Urinary bladder (tissue), 4 donors: ENCODE data around the gene TCFL5. TPM values are rescaled to one million over a fixed set of nuclear protein-coding genes. Genes with fewer than 3 reads are reported as not detected.

Experiments used
- DNase-seq: peaks from one replicate; pipeline ENCODE4 v3.0.0-alpha.2; 2015; ENCODE audit errors: extremely low spot score
- H3K27ac ChIP-seq: one replicate; pipeline ENCODE4 v1.5.1; 2013; ENCODE audit warnings: low read depth, mild to moderate bottlenecking, moderate library complexity
- H3K36me3 ChIP-seq: one replicate; pipeline ENCODE4 v1.6.1; 2013; ENCODE audit warnings: mild to moderate bottlenecking, moderate library complexity; ENCODE audit not compliant: insufficient read depth
- H3K4me1 ChIP-seq: one replicate; pipeline ENCODE4 v1.6.1; 2013; ENCODE audit warnings: mild to moderate bottlenecking, moderate library complexity; ENCODE audit not compliant: insufficient read depth
- H3K4me3 ChIP-seq: one replicate; pipeline ENCODE4 v1.5.1; 2013; ENCODE audit warnings: low read depth, low read length
- WGBS: extraction: QIAGEN DNeasy Blood & Tissue Kit; methylation state at CpG from one replicate; pipeline ENCODE4 v1.1.7; 2013; 5-methylcytosine and 5-hydroxymethylcytosine counted together
- polyA plus RNA-seq: library from polyadenylated mRNA; stranded (reverse); fragments of 200-250 nt; gene quantifications from one replicate; pipeline ENCODE4 v1.2.3, GENCODE V29; 2013
- total RNA-seq: library from RNA; depleted of rRNA; stranded (reverse); fragments of >200 nt; gene quantifications from one replicate; pipeline ENCODE4 v1.2.3, GENCODE V29; 2014
- donor health status: healthy with polysubstance abuse.
- donor health status: healthy.

TCFL5 gene
- total and polyA plus RNA-seq, 2 donors: 10.7 to 21.0 TPM

DNA sequence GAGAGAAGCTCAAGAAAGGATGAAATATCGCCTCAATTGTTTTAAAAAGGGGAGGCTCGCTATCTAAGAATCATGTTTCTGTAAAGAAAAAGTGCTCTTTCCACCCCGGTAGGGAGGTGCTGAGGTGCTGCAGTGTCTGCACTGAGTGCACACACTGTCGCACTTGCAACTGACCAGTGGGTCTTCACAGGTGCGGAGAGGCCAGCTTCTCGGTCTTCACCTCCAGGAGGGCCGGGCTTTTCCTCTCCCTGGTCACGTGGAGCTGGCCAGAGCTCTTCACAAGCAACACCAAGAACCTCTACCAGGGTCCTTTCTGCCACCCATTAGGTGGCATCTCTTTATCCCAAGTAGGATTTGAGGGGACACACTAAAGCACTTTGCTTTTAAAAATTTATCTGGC is 27.8 kb upstream of the TCFL5 start:
- H3K36me3 ChIP-seq: peaks cover 5% of the 10 kb centered on the region
- no peak overlapping the region for H3K27ac ChIP-seq
- 90% methylated on average over 8 of the region's 8 CpGs for WGBS
- no peaks in the 10 kb centered on the region for H3K4me1 ChIP-seq
- no peak for DNase-seq
- H3K4me3 ChIP-seq: no peak overlapping the region

DNA sequence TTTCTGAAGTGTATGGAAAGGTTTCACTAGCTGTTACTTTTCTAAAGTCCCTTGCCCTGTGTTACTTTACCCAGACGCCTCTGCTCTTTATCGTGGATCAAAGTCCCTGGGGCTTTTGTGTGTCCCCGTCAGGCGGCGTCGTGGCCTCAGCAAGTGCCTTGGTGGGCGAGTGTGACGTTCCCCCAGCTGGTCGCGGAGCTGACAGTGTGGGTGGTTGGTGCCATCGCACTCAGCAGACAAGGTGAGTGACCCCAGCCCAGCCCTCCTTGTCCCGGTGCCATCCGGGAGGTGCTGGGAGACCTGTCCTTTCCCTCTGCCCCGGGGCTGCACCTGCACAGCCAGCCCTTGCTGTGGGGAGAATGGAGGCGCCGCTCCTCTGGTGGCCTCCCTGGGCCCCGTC is 27.3 kb upstream of the TCFL5 start:
- H3K27ac ChIP-seq: no peak overlapping the region
- H3K4me1 ChIP-seq: no peaks in the 10 kb centered on the region
- no peak overlapping the region for H3K4me3 ChIP-seq
- H3K36me3 ChIP-seq: peaks cover 5% of the 10 kb centered on the region
- 95% methylated on average over 17 of the region's 17 CpGs for WGBS
- no peak for DNase-seq

DNA sequence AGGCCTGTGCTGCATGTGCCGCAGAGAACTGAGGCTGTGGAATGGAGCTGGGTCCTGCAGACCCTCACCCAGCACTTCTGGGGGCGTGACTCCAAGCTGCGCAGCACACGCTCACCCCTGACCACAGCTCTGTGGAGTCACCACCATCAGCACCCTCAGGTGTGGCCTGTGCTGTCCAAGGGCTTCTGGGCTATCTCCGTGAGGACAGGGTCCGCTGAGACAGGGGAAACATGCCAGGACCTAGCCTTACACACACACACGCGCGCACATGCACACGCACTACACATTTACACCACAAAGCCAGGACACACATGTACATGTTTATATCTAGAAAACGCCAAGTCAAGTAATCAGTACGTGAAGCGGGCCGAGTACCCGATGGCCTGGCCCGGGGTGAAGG is 26.8 kb upstream of the TCFL5 start:
- Histone ChIP-seq H3K27ac (no peak overlapping the region), H3K4me1 (no peaks in the 10 kb centered on the region), H3K4me3 (no peak overlapping the region), H3K36me3 (peaks cover 3% of the 10 kb centered on the region)
- 95% methylated on average over 16 of the region's 16 CpGs for WGBS
- no peak for DNase-seq

DNA sequence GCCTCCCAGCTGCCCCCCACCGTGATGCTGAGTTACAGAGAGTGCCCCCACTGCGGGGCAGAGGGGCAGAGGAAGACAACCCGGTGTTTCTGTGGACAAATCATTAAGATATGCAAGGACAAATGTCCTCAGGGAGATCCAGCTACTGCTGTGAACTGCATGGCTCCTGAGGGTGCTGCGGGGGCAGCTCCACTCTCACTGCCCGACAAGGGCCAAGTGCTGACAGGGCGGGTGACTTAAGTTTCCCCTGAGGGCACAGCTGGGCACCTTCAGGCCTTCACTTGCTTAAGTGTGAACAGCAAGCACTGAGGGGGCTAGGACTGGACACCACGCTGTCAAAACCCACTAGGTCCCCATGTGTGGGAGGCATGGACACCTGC is 26.2 kb upstream of the TCFL5 start:
- DNase-seq: no peak
- 84% methylated on average over 7 of the region's 7 CpGs for WGBS
- peaks cover 3% of the 10 kb centered on the region for H3K36me3 ChIP-seq
- H3K27ac ChIP-seq: no peak overlapping the region
- no peaks in the 10 kb centered on the region for H3K4me1 ChIP-seq
- H3K4me3 ChIP-seq: no peak overlapping the region

DNA sequence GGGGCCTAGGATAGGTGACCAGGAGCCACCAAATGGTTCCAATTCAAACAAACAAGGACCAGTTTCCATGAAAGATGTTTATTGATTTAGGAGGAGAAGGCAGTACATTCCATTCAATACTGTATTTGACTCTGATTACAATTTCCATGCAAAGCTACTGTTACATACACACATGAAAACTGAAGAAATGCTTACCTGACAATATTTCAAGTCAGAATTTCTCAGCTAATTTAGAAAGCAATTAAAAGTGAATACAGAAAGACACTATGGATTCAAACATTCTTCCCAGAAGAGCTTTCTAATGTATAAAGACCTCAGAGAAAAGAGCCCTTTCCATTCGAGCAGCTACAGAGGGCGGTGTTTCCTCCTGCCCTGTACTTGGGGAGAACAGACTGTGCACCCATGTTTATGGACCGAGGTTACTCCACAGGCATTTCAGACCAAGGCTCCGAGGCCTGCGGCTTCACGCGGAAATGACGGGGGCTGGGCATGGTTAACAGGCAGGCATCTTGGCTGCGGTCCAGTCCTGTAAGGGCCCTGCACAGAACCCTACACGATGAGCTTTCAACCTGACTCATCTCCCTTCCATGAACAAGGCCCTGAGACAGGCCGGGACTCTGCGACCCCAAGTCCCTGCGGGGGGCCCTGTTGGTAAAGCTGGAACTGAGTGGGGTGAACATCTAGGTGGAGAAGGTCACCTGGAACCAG is 25.7 kb upstream of the TCFL5 start:
- no peak for DNase-seq
- Histone ChIP-seq H3K36me3 (peaks cover 3% of the 10 kb centered on the region), H3K4me1 (no peaks in the 10 kb centered on the region), H3K27ac (no peak overlapping the region), H3K4me3 (no peak overlapping the region)
- 46% methylated on average over 13 of the region's 13 CpGs for WGBS

DNA sequence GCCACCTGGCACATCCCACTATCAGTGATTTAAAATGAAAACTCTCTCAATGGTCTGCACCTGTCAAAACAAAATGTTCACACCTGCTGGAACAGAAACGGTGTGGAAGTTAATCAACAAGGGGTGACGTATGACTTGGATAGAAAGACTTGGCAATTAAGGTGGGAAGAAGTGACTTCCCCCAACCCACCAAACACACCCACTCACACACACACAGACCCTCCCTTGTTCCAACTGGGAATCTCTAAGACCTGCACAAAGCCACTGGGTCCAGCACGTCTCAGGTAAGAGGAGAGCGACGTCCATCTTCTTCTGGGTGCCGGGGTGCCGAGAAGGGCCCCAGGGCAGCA is 25.1 kb upstream of the TCFL5 start:
- H3K4me1 ChIP-seq: no peaks in the 10 kb centered on the region
- H3K36me3 ChIP-seq: peaks cover 3% of the 10 kb centered on the region
- DNase-seq: no peak
- 85% methylated on average over 7 of the region's 7 CpGs for WGBS
- H3K4me3 ChIP-seq: no peak overlapping the region
- H3K27ac ChIP-seq: no peak overlapping the region

DNA sequence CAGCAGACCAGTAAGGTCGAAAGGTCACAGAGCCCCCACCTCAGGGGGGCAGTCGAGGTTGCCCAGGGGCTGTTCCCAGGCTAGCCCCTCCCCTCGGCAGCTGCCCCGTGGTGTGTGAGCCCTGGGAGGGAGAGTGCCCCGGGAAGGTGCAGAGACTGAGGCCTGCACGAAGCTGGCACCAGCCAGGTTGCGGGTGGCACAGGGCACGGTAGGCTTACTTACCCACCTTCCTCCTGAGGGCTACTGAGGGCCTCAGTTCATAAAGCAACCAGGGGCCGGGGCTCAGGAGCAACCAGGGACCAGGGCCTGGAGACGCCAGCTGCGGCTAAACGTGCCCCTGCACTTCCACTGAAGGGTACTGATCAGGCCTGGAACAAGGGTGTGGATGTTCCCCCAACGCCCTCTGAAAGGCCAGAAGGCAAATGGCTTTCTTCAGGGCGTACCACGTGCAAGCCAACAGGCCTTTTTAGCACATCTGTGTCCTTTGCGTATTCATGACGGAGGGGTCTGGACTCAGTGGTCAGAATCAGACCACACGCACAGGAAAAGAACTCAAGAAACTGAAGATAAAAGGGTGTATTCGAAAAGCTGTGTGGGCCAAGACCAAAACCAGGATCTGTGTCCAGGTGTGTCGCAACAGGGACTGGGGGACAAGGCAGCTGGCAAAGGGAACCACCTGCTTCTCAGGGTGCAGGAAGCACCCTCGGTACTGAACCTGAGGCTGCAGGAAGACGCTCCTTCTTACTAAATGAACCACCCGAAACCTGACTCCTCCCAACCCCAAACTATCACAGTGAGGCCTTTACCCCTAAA is 24.5 kb upstream of the TCFL5 start:
- 84% methylated on average over 23 of the region's 23 CpGs for WGBS
- no peak overlapping the region for H3K4me3 ChIP-seq
- peaks cover 4% of the 10 kb centered on the region for H3K36me3 ChIP-seq
- H3K4me1 ChIP-seq: no peaks in the 10 kb centered on the region
- DNase-seq: no peak
- H3K27ac ChIP-seq: no peak overlapping the region

DNA sequence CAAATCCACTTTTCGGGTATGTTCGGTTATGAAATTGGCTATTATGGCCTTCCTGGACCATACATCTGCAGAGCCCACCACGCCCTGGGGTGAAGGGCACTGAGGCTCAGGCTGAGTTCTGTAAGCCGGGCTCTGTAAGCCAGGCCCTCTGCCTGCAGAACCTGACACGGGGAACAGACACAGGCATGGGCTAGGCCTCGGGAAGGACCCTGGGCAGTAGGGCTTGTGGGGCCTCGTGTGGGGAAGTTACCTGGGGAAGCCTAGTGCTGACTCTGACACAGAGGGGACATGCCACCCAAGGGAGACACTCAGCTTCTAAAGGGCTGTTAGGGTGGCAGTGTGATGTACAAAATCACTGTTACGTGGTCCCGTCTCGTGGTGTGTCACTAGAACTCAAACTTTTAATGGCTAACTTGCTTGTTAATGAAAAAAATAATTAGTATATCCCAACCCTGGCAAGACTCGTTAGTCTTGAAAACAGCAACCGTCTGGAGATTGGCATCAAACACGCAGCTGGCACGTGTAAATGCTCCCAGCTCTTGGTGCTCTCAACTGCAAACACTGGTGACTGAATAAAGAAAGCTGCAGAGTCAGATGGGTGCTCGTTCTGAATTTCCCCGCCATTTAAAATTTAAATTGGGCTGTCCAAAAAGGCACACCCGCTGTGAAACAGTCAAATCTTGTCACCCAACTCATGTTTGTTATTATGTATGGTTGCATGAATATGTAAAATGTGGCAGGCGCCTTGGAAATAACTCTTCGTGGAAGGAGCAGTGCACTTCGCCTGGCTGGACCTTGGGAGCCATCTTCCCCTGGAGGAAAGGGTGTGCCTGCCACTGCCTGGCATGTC is 23.6 kb upstream of the TCFL5 start:
- WGBS: 80% methylated on average over 20 of the region's 20 CpGs

DNA sequence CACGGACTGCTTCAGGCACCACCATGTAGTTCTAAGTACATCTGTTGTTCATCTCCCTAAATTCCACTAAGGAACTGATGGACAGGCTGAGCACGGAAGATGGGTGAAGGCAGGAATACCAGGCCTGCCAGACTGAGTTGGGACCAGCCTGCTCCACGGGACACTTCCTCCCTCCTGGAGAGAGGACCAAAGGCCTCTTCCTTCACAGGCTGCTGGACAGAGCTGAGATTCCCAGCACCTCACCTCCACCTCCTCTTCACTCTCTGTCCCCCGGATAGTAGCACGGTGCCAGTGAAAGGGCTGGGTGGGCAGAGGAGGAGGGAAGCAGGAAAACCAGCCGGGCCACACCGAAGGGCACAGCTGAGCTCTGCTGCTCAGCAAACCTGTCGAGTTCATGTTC is 22.9 kb upstream of the TCFL5 start:
- no peak overlapping the region for H3K27ac ChIP-seq
- H3K4me3 ChIP-seq: no peak overlapping the region
- 73% methylated on average over 8 of the region's 8 CpGs for WGBS
- peaks cover 3% of the 10 kb centered on the region for H3K36me3 ChIP-seq
- no peak for DNase-seq
- H3K4me1 ChIP-seq: no peaks in the 10 kb centered on the region

More for the DNA sequence above, 23.6 kb upstream of the TCFL5 start:
- Histone ChIP-seq H3K36me3 (peaks cover 7% of the 10 kb centered on the region), H3K27ac (no peak overlapping the region), H3K4me1 (no peaks in the 10 kb centered on the region), H3K4me3 (no peak overlapping the region)
- DNase-seq: no peak

DNA sequence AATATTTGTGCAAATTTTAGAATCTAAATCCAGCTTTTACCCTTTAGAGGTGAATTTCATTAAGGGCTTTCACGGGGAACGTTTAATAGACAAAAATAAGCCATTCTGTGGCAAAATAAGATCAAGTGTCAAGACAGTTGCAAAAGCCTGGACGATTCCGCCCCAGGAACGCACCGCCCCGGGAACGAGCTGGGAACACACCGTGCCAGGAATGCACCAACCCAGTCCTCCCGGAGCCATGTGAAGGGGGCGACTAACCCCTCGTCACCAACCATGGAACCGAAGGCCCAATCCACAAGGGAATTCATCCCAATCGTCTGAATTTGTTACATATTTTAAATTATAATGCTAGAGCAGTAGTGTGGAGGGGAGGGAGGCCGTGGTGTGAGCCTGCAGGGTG is 20.8 kb upstream of the TCFL5 start:
- Histone ChIP-seq H3K4me3 (no peak overlapping the region), H3K27ac (no peak overlapping the region), H3K4me1 (no peaks in the 10 kb centered on the region), H3K36me3 (peaks cover 3% of the 10 kb centered on the region)
- 90% methylated on average over 15 of the region's 15 CpGs for WGBS
- DNase-seq: no peak

DNA sequence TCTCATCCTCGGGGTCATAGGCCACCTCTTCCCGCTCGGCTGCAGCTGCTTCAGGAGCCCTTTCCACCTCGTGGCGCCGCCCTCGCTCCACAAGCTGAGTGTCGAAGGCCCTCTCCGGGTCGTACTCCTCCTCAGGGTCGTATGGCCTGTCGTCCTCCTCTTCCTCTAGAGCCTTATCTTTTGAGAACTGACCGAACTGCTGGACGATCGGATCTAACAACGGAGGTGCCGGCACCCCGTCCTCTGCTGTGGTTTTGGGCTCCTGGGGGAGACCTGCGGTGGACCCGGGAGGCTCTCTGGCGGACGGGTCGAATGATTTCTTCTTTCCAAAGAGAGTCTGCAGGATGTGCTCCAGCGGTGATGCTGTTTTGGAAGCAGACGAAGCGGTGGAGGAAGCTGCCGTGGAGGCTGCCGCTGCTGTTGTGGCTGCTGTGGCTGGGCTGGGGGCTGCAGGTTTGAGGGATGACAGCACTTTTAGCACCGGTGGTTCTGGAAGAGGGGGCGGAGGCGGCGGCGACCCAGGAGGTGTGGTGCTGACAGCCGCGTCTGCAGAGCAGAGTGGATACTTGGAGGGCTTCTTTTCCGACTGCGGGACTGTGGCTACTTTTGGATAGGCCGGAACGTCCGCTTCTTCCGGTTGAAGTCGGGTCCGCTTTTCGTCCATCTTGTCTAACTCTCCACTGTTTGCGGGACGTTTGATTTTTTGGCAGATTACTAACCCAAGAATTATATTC is 20.2 kb upstream of the TCFL5 start:
- H3K4me1 ChIP-seq: no peaks in the 10 kb centered on the region
- H3K36me3 ChIP-seq: peaks cover 3% of the 10 kb centered on the region
- no peak overlapping the region for H3K27ac ChIP-seq
- WGBS: 93% methylated on average over 46 of the region's 46 CpGs
- DNase-seq: no peak
- no peak overlapping the region for H3K4me3 ChIP-seq

DNA sequence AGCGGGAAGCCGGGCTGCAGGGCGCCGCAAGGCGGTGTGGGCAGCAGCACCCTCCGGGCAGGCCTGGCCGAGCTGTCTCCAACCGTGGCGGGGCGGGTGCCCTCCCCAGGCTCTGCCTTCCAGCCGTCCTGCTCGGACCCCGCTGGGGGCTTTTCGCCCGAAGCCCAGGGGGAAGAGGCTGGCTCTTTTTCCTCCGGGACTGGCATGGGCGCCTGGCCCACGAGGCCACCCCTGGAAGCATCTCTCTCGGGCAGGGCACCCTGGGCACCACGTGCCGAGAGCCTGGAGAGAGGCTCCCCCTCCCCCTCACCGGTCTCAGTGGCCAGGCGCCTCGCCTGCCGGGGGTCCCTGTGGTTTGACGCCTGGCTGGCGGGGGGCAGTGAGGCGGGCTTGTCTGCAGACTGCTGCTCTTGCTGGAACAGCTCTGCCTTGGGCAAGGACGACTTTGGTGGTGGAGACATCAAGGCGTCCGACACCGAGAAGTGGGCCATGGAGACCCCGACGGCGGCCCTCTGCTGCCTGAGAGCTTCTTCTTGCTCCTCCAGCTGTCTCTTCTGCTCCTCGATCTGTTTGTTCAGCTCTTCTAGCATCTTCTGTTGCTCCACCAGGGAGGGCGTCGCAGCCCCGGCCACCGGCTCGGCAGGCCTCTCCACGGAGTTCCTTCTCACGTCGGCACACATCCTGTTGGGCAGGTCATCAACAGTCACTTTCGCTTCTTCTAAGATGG is 19.5 kb upstream of the TCFL5 start:
- Histone ChIP-seq H3K36me3 (peaks cover 3% of the 10 kb centered on the region), H3K4me1 (no peaks in the 10 kb centered on the region), H3K4me3 (no peak overlapping the region), H3K27ac (no peak overlapping the region)
- no peak for DNase-seq
- WGBS: 93% methylated on average over 45 of the region's 45 CpGs
